Keratinocyte (primary cell): ENCODE measurements around the gene TAF1B. TPM values are rescaled to one million over a fixed set of nuclear protein-coding genes. Genes with fewer than 3 reads are reported as not detected.
A peak's percentile ranks its signal among the peaks of the same experiment; 100 is the strongest.

Experiments used
- DNase-seq: peaks from one replicate; pipeline ENCODE4 v3.0.0-alpha.2; 2011; ENCODE audit warnings: low read depth, missing footprints, low spot score
- FAIRE-seq: peaks from 2 replicates; lab custom pipeline; 2011; peaks lifted over from hg19 to GRCh38; lab: Jason Lieb, UNC
- H2AFZ ChIP-seq: 2 replicates; pipeline ENCODE4 v1.6.0; 2012; ENCODE audit warnings: low read length, control low read depth, inconsistent platforms; ENCODE audit not compliant: control insufficient read depth
- H3K27ac ChIP-seq: 2 replicates; pipeline ENCODE4 v1.5.1; 2011; ENCODE audit warnings: low read length; ENCODE audit not compliant: control insufficient read depth, insufficient read depth
- H3K27me3 ChIP-seq: 3 replicates; pipeline ENCODE4 v1.6.0; 2011; ENCODE audit warnings: low read length; ENCODE audit not compliant: control insufficient read depth, insufficient read depth; ENCODE audit errors: extremely low read depth
- H3K36me3 ChIP-seq, 2 experiments: 2 replicates in 1 of 2; 3 replicates in 1 of 2; pipeline ENCODE4 v1.5.1; 2011; ENCODE audit warnings: low read length in 2 of 2, mild to moderate bottlenecking in 1 of 2; ENCODE audit not compliant: control insufficient read depth in 2 of 2, insufficient read depth in 2 of 2; ENCODE audit errors: extremely low read depth in 1 of 2
- H3K4me1 ChIP-seq: 3 replicates; pipeline ENCODE4 v1.5.1; 2011; ENCODE audit warnings: low read length; ENCODE audit not compliant: control insufficient read depth, insufficient read depth; ENCODE audit errors: extremely low read depth
- H3K4me2 ChIP-seq: 3 replicates; pipeline ENCODE4 v1.6.0; 2011; ENCODE audit warnings: low read depth, low read length; ENCODE audit not compliant: control insufficient read depth, insufficient read depth; ENCODE audit errors: extremely low read depth
- H3K4me3 ChIP-seq, 3 experiments: fragments of 200-600 bp in 1 of 3; sonication (generic) in 1 of 3; 2 replicates in 2 of 3; 3 replicates in 1 of 3; pipeline ENCODE4 v1.5.1; 2011 to 2016; ENCODE audit warnings: low read length in 3 of 3, mild to moderate bottlenecking in 3 of 3, control low read depth in 2 of 3, inconsistent platforms in 1 of 3, low read depth in 1 of 3, mixed read lengths in 1 of 3, mixed run types in 1 of 3, moderate library complexity in 1 of 3; ENCODE audit not compliant: control insufficient read depth in 2 of 3, insufficient read depth in 2 of 3; ENCODE audit errors: extremely low read depth in 1 of 3
- H3K79me2 ChIP-seq: 2 replicates; pipeline ENCODE4 v1.6.0; 2012; ENCODE audit warnings: low read length; ENCODE audit not compliant: control insufficient read depth, insufficient read depth
- H3K9ac ChIP-seq: 3 replicates; pipeline ENCODE4 v1.6.0; 2011; ENCODE audit warnings: low read length; ENCODE audit not compliant: control insufficient read depth, insufficient read depth; ENCODE audit errors: extremely low read depth
- H3K9me1 ChIP-seq: 3 replicates; pipeline ENCODE4 v1.6.0; 2011; ENCODE audit warnings: low read length; ENCODE audit not compliant: control insufficient read depth, insufficient read depth; ENCODE audit errors: extremely low read depth
- H3K9me3 ChIP-seq: 2 replicates; pipeline ENCODE4 v1.5.1; 2012; ENCODE audit warnings: low read depth, low read length; ENCODE audit not compliant: control insufficient read depth
- H4K20me1 ChIP-seq: 3 replicates; pipeline ENCODE4 v1.6.0; 2011; ENCODE audit warnings: low read length; ENCODE audit not compliant: control insufficient read depth, insufficient read depth; ENCODE audit errors: extremely low read depth
- EZH2 ChIP-seq: IDR thresholded peaks from one replicate; pipeline ENCODE4 v1.6.1; 2012; ENCODE audit warnings: inconsistent platforms, mild to moderate bottlenecking, low read length, moderate library complexity
- dilution Hi-C: fragments of 300-500 bp; cut with MboI; formaldehyde crosslinking; loops from one replicate; pipeline ENCODE4 v1.7.0; 2020; ENCODE audit warnings: low sequenced_read_pairs; ENCODE audit not compliant: extremely low pct_ligation_motif_present
- polyA plus RNA-seq, 5 experiments: library from polyadenylated mRNA; depleted of rRNA in 3 of 5; stranded (reverse) in 3 of 5; stranded (forward) in 1 of 5; unstranded in 1 of 5; fragments of >200 nt; gene quantifications; 1 replicate in 1 of 5; 2 replicates in 3 of 5; 3 replicates in 1 of 5; pipeline versions ENCODE4 v1.2.1 to v1.2.3, GENCODE V29; 2011 to 2012; ENCODE audit warnings: missing spikeins in 2 of 5, low read depth in 1 of 5, low replicate concordance in 1 of 5
- TF ChIP-seq, protein P1 (sequence below), 3 experiments: IDR thresholded peaks in 1 of 3; conservative IDR thresholded peaks in 1 of 3; optimal IDR thresholded peaks in 1 of 3; 2 replicates in 2 of 3; 3 replicates in 1 of 3; pipeline versions ENCODE3 to v1.5.1; 2011; ENCODE audit warnings: low read length in 3 of 3, mild to moderate bottlenecking in 3 of 3, moderate library complexity in 2 of 3, control low read depth in 1 of 3, inconsistent platforms in 1 of 3; ENCODE audit not compliant: insufficient read depth in 2 of 3; ENCODE audit errors: extremely low read depth in 1 of 3

TAF1B gene
- polyA plus RNA-seq, 1 donor (not counting 4 experiments of a cell fraction or from before 2014, with no cell fraction given) = 16.5 TPM

DNA sequence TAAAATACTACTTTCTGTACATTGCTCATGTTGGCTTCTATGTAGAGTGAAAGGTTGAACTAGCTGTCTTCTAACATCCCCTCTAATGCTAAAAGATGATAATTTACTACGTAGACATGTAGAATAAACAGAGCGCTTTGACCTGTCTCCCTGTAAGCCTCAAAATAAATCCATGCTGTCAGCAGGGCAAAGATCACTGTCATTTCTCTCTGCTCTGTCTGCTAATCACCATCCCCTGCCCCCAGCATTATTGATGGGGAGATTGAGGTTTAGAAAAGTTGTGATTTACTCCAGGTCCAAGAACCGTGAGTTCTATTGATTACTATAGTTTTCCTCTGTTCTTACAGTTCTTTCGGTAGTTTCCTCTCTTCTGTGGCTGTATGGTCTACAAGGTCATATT lies 69.2 kb downstream of the TAF1B start:
- DNase-seq = no peak
- no peak for FAIRE-seq
- no peaks in the 10 kb centered on the region for H3K9me3 ChIP-seq
- no peak overlapping the region for H3K4me3 ChIP-seq
- H3K79me2 ChIP-seq = no peaks in the 10 kb centered on the region
- peaks cover 0 to 4% of the 10 kb centered on the region in 2 experiments for H3K36me3 ChIP-seq
- no peak overlapping the region for H3K9ac ChIP-seq
- no peak overlapping the region for H3K27ac ChIP-seq
- H3K4me1 ChIP-seq = peaks cover 9% of the 10 kb centered on the region
- dilution Hi-C loops = no loop called here
- no peaks in the 10 kb centered on the region for H3K27me3 ChIP-seq
- H2AFZ ChIP-seq = no peak overlapping the region
- H3K9me1 ChIP-seq = no peaks in the 10 kb centered on the region
- TF ChIP-seq, protein P1, sequence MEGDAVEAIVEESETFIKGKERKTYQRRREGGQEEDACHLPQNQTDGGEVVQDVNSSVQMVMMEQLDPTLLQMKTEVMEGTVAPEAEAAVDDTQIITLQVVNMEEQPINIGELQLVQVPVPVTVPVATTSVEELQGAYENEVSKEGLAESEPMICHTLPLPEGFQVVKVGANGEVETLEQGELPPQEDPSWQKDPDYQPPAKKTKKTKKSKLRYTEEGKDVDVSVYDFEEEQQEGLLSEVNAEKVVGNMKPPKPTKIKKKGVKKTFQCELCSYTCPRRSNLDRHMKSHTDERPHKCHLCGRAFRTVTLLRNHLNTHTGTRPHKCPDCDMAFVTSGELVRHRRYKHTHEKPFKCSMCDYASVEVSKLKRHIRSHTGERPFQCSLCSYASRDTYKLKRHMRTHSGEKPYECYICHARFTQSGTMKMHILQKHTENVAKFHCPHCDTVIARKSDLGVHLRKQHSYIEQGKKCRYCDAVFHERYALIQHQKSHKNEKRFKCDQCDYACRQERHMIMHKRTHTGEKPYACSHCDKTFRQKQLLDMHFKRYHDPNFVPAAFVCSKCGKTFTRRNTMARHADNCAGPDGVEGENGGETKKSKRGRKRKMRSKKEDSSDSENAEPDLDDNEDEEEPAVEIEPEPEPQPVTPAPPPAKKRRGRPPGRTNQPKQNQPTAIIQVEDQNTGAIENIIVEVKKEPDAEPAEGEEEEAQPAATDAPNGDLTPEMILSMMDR (optimal IDR thresholded peaks at IDR 0.05 in 1 of 3, IDR thresholded peaks at IDR 0.05 in 1 of 3, conservative IDR thresholded peaks at IDR 0.05 in 1 of 3; ENCODE audit: extremely low read depth in 1 of 3, insufficient read depth in 2 of 3, low read length in 3 of 3) = no peak
- TF ChIP-seq EZH2 = no peak
- no peak overlapping the region for H3K4me2 ChIP-seq
- H4K20me1 ChIP-seq = no peaks in the 10 kb centered on the region

GRCh38 chr2:9914384-9915065 lies 71.3 kb downstream of the TAF1B start:
- Histone ChIP-seq H3K36me3 (peaks cover 0 to 4% of the 10 kb centered on the region in 2 experiments), H3K27ac (peak overlapping the region; percentile 67)

More at GRCh38 chr2:9914384-9915065, 71.3 kb downstream of the TAF1B start:
- H3K79me2 ChIP-seq = no peaks in the 10 kb centered on the region
- peak; percentile 45 for DNase-seq
- dilution Hi-C loops = no loop called here
- H3K9ac ChIP-seq = peak overlapping the region; percentile 40
- TF ChIP-seq EZH2 = no peak
- TF ChIP-seq, protein P1 (optimal IDR thresholded peaks at IDR 0.05 in 1 of 3, IDR thresholded peaks at IDR 0.05 in 1 of 3, conservative IDR thresholded peaks at IDR 0.05 in 1 of 3; ENCODE audit: extremely low read depth in 1 of 3, insufficient read depth in 2 of 3, low read length in 3 of 3) = peak; percentile 55 to 78 (median 63)
- H3K4me1 ChIP-seq = peaks cover 9% of the 10 kb centered on the region
- no peaks in the 10 kb centered on the region for H4K20me1 ChIP-seq
- no peak overlapping the region for H2AFZ ChIP-seq
- H3K4me3 ChIP-seq = no peak overlapping the region
- no peaks in the 10 kb centered on the region for H3K27me3 ChIP-seq
- peak; percentile 89 for FAIRE-seq
- no peaks in the 10 kb centered on the region for H3K9me1 ChIP-seq
- H3K9me3 ChIP-seq = no peaks in the 10 kb centered on the region
- H3K4me2 ChIP-seq = no peak overlapping the region
